ENCODE data around the gene REEP3.

Gene REEP3

DNA sequence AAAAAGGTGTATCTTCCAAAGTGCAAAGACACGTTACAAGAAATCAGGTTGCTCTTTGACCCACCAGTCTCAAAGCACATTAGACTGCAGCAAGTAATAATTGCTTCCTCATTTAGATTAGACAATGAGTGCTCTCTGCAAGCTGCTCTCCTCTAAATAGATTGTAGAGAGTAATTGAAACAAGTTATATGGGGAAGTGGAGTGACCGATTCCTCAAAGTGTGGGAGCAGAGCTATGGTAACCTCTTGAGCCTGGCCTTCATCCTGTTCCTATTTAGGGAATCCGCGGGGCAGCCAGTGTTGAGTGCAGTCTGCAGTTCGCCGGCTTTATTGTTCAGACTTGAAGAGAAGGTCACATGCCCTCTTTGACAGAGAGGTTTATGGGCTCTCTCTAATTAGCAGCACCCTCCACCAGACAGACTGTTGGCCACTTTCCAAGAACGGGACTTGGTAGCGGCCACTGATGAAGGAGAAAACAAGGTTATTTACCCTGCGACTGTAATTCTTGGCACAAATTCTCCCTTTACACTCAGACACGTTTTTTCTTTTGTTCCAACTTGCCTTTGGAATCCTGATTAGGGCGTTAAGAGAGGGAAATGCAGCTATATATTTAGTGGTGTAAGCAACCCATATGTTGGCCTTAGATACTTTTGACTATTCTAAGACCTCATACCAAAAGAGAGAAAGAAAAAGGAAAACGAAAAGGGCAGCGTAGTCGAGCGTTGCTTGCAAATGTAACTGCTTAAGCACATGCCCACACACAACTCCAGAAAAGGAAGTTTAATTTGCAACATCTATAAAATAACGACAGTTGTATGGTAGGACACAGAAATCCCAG, 107.5 kb downstream of the REEP3 start (continued):
- TF ChIP-seq ZNF623 (tag by site-specific recombination; IDR thresholded peaks at IDR 0.05) (no peak), YY1 (tag by site-specific recombination; IDR thresholded peaks at IDR 0.05) (no peak), ZFP37 (tag by site-specific recombination; IDR thresholded peaks at IDR 0.05) (no peak; the same call in 1 of the 2 replicates), KLF8 (tag by site-specific recombination; IDR thresholded peaks at IDR 0.05) (peak; percentile 14; the same call in 1 of the 2 replicates), ZNF777 (tag by site-specific recombination; IDR thresholded peaks at IDR 0.05; ENCODE audit: borderline replicate concordance) (no peak), ZNF664 (tag by site-specific recombination; IDR thresholded peaks at IDR 0.05) (peak; percentile 7; the same call in 1 of the 2 replicates), HOXD13 (CRISPR knock-in tag; IDR thresholded peaks at IDR 0.05; ENCODE audit: borderline replicate concordance) (peak; percentile 64; the same call in 1 of the 2 replicates), GFI1B (tag by site-specific recombination; IDR thresholded peaks at IDR 0.05) (no peak), ZNF670 (tag by site-specific recombination; IDR thresholded peaks at IDR 0.05; ENCODE audit: low read depth) (no peak), ZNF571 (tag by site-specific recombination; IDR thresholded peaks at IDR 0.05) (no peak), BCL11B (tag by site-specific recombination; IDR thresholded peaks at IDR 0.05; ENCODE audit: low read depth) (no peak), ZNF394 (tag by site-specific recombination; IDR thresholded peaks at IDR 0.05; ENCODE audit: borderline replicate concordance) (0 out of 2 replicates have a peak, but pooled peaks have one; percentile 22), KLF1 (tag by site-specific recombination; IDR thresholded peaks at IDR 0.05) (no peak), ZNF132 (tag by site-specific recombination; IDR thresholded peaks at IDR 0.05; ENCODE audit: borderline replicate concordance) (no peak), ZNF776 (tag by site-specific recombination; IDR thresholded peaks at IDR 0.05; ENCODE audit: borderline replicate concordance) (no peak), ZNF274 (IDR thresholded peaks at IDR 0.05; ENCODE audit: low read length) (no peak), ZNF274 (tag by site-specific recombination; IDR thresholded peaks at IDR 0.05; ENCODE audit: borderline replicate concordance) (no peak), SP2 (tag by site-specific recombination; IDR thresholded peaks at IDR 0.05) (no peak), ZFP3 (tag by site-specific recombination; IDR thresholded peaks at IDR 0.05; ENCODE audit: low read depth) (no peak), ZNF707 (tag by site-specific recombination; IDR thresholded peaks at IDR 0.05) (no peak), ZNF112 (tag by site-specific recombination; IDR thresholded peaks at IDR 0.05) (no peak), ZNF121 (tag by site-specific recombination; IDR thresholded peaks at IDR 0.05) (no peak), ZNF843 (tag by site-specific recombination; IDR thresholded peaks at IDR 0.05) (peak; percentile 86), MEIS1 (CRISPR knock-in tag; IDR thresholded peaks at IDR 0.05; ENCODE audit: borderline replicate concordance) (no peak), ZNF391 (tag by site-specific recombination; IDR thresholded peaks at IDR 0.05; ENCODE audit: borderline replicate concordance, low read depth) (no peak), ZNF23 (tag by site-specific recombination; IDR thresholded peaks at IDR 0.05; ENCODE audit: borderline replicate concordance) (no peak), ZNF248 (tag by site-specific recombination; IDR thresholded peaks at IDR 0.05) (no peak)
- TF ChIP-seq, protein P1, sequence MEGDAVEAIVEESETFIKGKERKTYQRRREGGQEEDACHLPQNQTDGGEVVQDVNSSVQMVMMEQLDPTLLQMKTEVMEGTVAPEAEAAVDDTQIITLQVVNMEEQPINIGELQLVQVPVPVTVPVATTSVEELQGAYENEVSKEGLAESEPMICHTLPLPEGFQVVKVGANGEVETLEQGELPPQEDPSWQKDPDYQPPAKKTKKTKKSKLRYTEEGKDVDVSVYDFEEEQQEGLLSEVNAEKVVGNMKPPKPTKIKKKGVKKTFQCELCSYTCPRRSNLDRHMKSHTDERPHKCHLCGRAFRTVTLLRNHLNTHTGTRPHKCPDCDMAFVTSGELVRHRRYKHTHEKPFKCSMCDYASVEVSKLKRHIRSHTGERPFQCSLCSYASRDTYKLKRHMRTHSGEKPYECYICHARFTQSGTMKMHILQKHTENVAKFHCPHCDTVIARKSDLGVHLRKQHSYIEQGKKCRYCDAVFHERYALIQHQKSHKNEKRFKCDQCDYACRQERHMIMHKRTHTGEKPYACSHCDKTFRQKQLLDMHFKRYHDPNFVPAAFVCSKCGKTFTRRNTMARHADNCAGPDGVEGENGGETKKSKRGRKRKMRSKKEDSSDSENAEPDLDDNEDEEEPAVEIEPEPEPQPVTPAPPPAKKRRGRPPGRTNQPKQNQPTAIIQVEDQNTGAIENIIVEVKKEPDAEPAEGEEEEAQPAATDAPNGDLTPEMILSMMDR (tag by site-specific recombination; IDR thresholded peaks at IDR 0.05), result no peak
- TF ChIP-seq, protein P2, sequence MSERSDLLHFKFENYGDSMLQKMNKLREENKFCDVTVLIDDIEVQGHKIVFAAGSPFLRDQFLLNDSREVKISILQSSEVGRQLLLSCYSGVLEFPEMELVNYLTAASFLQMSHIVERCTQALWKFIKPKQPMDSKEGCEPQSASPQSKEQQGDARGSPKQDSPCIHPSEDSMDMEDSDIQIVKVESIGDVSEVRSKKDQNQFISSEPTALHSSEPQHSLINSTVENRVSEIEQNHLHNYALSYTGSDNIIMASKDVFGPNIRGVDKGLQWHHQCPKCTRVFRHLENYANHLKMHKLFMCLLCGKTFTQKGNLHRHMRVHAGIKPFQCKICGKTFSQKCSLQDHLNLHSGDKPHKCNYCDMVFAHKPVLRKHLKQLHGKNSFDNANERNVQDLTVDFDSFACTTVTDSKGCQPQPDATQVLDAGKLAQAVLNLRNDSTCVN (tag by site-specific recombination; optimal IDR thresholded peaks at IDR 0.05), result no peak
- TF ChIP-seq, protein P3, sequence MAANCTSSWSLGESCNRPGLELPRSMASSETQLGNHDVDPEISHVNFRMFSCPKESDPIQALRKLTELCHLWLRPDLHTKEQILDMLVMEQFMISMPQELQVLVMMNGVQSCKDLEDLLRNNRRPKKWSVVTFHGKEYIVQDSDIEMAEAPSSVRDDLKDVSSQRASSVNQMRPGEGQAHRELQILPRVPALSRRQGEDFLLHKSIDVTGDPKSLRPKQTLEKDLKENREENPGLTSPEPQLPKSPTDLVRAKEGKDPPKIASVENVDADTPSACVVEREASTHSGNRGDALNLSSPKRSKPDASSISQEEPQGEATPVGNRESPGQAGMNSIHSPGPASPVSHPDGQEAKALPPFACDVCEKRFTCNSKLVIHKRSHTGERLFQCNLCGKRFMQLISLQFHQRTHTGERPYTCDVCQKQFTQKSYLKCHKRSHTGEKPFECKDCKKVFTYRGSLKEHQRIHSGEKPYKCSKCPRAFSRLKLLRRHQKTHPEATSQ (tag by site-specific recombination; IDR thresholded peaks at IDR 0.05), result peak; percentile 45; the same call in 1 of the 2 replicates
- TF ChIP-seq, protein P4, sequence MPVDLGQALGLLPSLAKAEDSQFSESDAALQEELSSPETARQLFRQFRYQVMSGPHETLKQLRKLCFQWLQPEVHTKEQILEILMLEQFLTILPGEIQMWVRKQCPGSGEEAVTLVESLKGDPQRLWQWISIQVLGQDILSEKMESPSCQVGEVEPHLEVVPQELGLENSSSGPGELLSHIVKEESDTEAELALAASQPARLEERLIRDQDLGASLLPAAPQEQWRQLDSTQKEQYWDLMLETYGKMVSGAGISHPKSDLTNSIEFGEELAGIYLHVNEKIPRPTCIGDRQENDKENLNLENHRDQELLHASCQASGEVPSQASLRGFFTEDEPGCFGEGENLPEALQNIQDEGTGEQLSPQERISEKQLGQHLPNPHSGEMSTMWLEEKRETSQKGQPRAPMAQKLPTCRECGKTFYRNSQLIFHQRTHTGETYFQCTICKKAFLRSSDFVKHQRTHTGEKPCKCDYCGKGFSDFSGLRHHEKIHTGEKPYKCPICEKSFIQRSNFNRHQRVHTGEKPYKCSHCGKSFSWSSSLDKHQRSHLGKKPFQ (tag by site-specific recombination; IDR thresholded peaks at IDR 0.05), result peak; percentile 48; the same call in 1 of the 2 replicates
- TF ChIP-seq, protein P5, sequence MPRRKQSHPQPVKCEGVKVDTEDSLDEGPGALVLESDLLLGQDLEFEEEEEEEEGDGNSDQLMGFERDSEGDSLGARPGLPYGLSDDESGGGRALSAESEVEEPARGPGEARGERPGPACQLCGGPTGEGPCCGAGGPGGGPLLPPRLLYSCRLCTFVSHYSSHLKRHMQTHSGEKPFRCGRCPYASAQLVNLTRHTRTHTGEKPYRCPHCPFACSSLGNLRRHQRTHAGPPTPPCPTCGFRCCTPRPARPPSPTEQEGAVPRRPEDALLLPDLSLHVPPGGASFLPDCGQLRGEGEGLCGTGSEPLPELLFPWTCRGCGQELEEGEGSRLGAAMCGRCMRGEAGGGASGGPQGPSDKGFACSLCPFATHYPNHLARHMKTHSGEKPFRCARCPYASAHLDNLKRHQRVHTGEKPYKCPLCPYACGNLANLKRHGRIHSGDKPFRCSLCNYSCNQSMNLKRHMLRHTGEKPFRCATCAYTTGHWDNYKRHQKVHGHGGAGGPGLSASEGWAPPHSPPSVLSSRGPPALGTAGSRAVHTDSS (tag by site-specific recombination; IDR thresholded peaks at IDR 0.05), result 0 out of 2 replicates have a peak, but pooled peaks have one; percentile 50
